GM13977 (cell line): ENCODE data around the gene CHST14.
A peak's percentile ranks its signal among the peaks of the same experiment; 100 is the strongest.

Experiments
- DNase-seq: peaks from one replicate; pipeline ENCODE4 v3.0.0; 2012; ENCODE audit warnings: low spot score
- CTCF ChIP-seq: IDR thresholded peaks from 2 replicates; pipeline ENCODE4 v1.5.1; 2012; ENCODE audit warnings: mild to moderate bottlenecking, control low read depth; ENCODE audit not compliant: insufficient read depth; ENCODE audit errors: extremely low read depth, missing control alignments
- in situ Hi-C: fragments of 300-500 bp; cut with MboI; formaldehyde crosslinking; loops from one replicate; pipeline ENCODE4 v1.12.0; 2022; ENCODE audit warnings: low sequenced_read_pairs, low pct_unique_long_range_greater_than_20kb, mixed read lengths, inconsistent platforms; ENCODE audit not compliant: unreplicated experiment

CHST14 gene

GRCh38 chr15:40511472-40512133, 40.8 kb downstream of the CHST14 start:
- DNase-seq, result peak; percentile 70
- in situ Hi-C loops, result no loop called here
- no peak for TF ChIP-seq CTCF

- no peak for DNase-seq
- TF ChIP-seq CTCF, result no peak
- in situ Hi-C loops, result no loop called here
These were observed 41.7 kb downstream of the CHST14 start for GRCh38 chr15:40512440-40512839.

- no peak for DNase-seq
- no peak for TF ChIP-seq CTCF
- in situ Hi-C loops, result no loop called here
These were observed 42.8 kb downstream of the CHST14 start for GRCh38 chr15:40513609-40514008.

GRCh38 chr15:40516322-40516721, 45.5 kb downstream of the CHST14 start:
- DNase-seq, result no peak
- in situ Hi-C loops, result no loop called here
- TF ChIP-seq CTCF, result no peak
